DOHH2 (cell line): ENCODE measurements around the gene CEBPE.

ENCODE experiments used
- H3F3A ChIP-seq: fragments of 200-600 bp; sonication (generic), shearing (Covaris generic); 2 replicates; pipeline ENCODE4 v1.6.0; 2016; ENCODE audit warnings: antibody characterized with exemption, mild to moderate bottlenecking; ENCODE audit not compliant: control insufficient read depth, insufficient read depth
- H3K27ac ChIP-seq: fragments of 200-600 bp; sonication (generic); 2 replicates; pipeline ENCODE4 v1.5.1; 2014; ENCODE audit warnings: low read depth, mild to moderate bottlenecking, low read length, moderate library complexity
- H3K27me3 ChIP-seq: fragments of 200-600 bp; sonication (generic); 2 replicates; pipeline ENCODE4 v1.6.1; 2014; ENCODE audit warnings: mild to moderate bottlenecking, low read length, mixed read lengths; ENCODE audit not compliant: control insufficient read depth
- H3K36me3 ChIP-seq: fragments of 200-600 bp; sonication (generic); 2 replicates; pipeline ENCODE4 v1.6.1; 2014; ENCODE audit warnings: mild to moderate bottlenecking, low read length, moderate library complexity, mixed read lengths; ENCODE audit not compliant: control insufficient read depth
- H3K4me1 ChIP-seq: fragments of 200-600 bp; sonication (generic); 2 replicates; pipeline ENCODE4 v1.6.1; 2014; ENCODE audit warnings: mild to moderate bottlenecking, low read length, mixed read lengths; ENCODE audit not compliant: control insufficient read depth
- H3K4me2 ChIP-seq: fragments of 200-600 bp; sonication (generic); 2 replicates; pipeline ENCODE4 v1.6.0; 2014; ENCODE audit warnings: mild to moderate bottlenecking, low read length, moderate library complexity
- H3K4me3 ChIP-seq: fragments of 200-600 bp; sonication (generic); 2 replicates; pipeline ENCODE4 v1.5.1; 2014; ENCODE audit warnings: mild to moderate bottlenecking, low read length, mixed read lengths
- H3K79me2 ChIP-seq: fragments of 200-600 bp; sonication (generic); 2 replicates; pipeline ENCODE4 v1.6.1; 2014; ENCODE audit warnings: mild to moderate bottlenecking, low read length, mixed read lengths; ENCODE audit not compliant: control insufficient read depth
- H3K9me2 ChIP-seq: fragments of 200-600 bp; sonication (generic); replicated peaks from 2 replicates; pipeline ENCODE4 v1.6.1; 2014; ENCODE audit warnings: mild to moderate bottlenecking, low read length, mixed read lengths; ENCODE audit not compliant: control insufficient read depth
- H3K9me3 ChIP-seq: fragments of 200-600 bp; sonication (generic); 2 replicates; pipeline ENCODE4 v1.6.1; 2014; ENCODE audit warnings: antibody characterized with exemption, low read length, mixed read lengths; ENCODE audit not compliant: control insufficient read depth, insufficient read depth
- H4K20me1 ChIP-seq: fragments of 200-600 bp; sonication (generic); 2 replicates; pipeline ENCODE4 v1.6.0; 2014; ENCODE audit warnings: low read depth, mild to moderate bottlenecking, antibody characterized with exemption, low read length, moderate library complexity; ENCODE audit not compliant: control insufficient read depth, insufficient read depth
- CTCF ChIP-seq: fragments of 200-600 bp; sonication (generic); IDR thresholded peaks from one replicate; pipeline ENCODE4 v1.5.1; 2014; ENCODE audit warnings: antibody characterized with exemption, mild to moderate bottlenecking, low read depth, low read length; ENCODE audit not compliant: poor library complexity, severe bottlenecking
- EZH2phosphoT487 ChIP-seq: fragments of 200-600 bp; sonication (generic); IDR thresholded peaks from 2 replicates; pipeline ENCODE4 v1.6.1; 2017; ENCODE audit warnings: borderline replicate concordance, mild to moderate bottlenecking, antibody characterized with exemption, low read length, moderate library complexity, mixed read lengths

Gene CEBPE

GRCh38 chr14:23164949-23165348 is 45.9 kb upstream of the CEBPE start:
- Histone ChIP-seq H3K4me1 (no peaks in the 10 kb centered on the region), H4K20me1 (no peaks in the 10 kb centered on the region), H3K27ac (no peak overlapping the region), H3K4me3 (no peak overlapping the region), H3K79me2 (no peaks in the 10 kb centered on the region), H3K36me3 (no peaks in the 10 kb centered on the region), H3K27me3 (peaks cover 17% of the 10 kb centered on the region), H3K9me2 (no peaks in the 10 kb centered on the region), H3K4me2 (no peak overlapping the region), H3K9me3 (no peaks in the 10 kb centered on the region), H3F3A (no peaks in the 10 kb centered on the region)
- TF ChIP-seq CTCF (no peak), EZH2phosphoT487 (no peak)

GRCh38 chr14:23164250-23164649 is 45.2 kb upstream of the CEBPE start:
- H3K4me2 ChIP-seq, result no peak overlapping the region
- TF ChIP-seq EZH2phosphoT487 (no peak), CTCF (no peak)
- no peaks in the 10 kb centered on the region for H3K9me3 ChIP-seq
- peaks cover 16% of the 10 kb centered on the region for H3K27me3 ChIP-seq
- no peaks in the 10 kb centered on the region for H3F3A ChIP-seq
- no peaks in the 10 kb centered on the region for H3K4me1 ChIP-seq
- no peaks in the 10 kb centered on the region for H3K36me3 ChIP-seq
- H3K27ac ChIP-seq, result no peak overlapping the region
- H3K79me2 ChIP-seq, result no peaks in the 10 kb centered on the region
- H3K9me2 ChIP-seq, result no peaks in the 10 kb centered on the region
- H3K4me3 ChIP-seq, result no peak overlapping the region
- H4K20me1 ChIP-seq, result no peaks in the 10 kb centered on the region

- TF ChIP-seq EZH2phosphoT487 (no peak), CTCF (no peak)
- no peak overlapping the region for H3K4me2 ChIP-seq
- H3K4me1 ChIP-seq, result no peaks in the 10 kb centered on the region
- H3K4me3 ChIP-seq, result no peak overlapping the region
- no peaks in the 10 kb centered on the region for H3K9me3 ChIP-seq
- H4K20me1 ChIP-seq, result no peaks in the 10 kb centered on the region
- no peaks in the 10 kb centered on the region for H3K79me2 ChIP-seq
- H3F3A ChIP-seq, result no peaks in the 10 kb centered on the region
- peaks cover 16% of the 10 kb centered on the region for H3K27me3 ChIP-seq
- H3K36me3 ChIP-seq, result no peaks in the 10 kb centered on the region
- no peaks in the 10 kb centered on the region for H3K9me2 ChIP-seq
- H3K27ac ChIP-seq, result no peak overlapping the region
Observed at GRCh38 chr14:23163830-23164229, 44.8 kb upstream of the CEBPE start.

GRCh38 chr14:23162800-23163199 is 43.7 kb upstream of the CEBPE start:
- Histone ChIP-seq H3K9me3 (no peaks in the 10 kb centered on the region), H3F3A (no peaks in the 10 kb centered on the region), H3K9me2 (no peaks in the 10 kb centered on the region), H3K27me3 (peaks cover 9% of the 10 kb centered on the region; the same call in 1 of the 2 replicates), H3K4me1 (no peaks in the 10 kb centered on the region), H3K4me2 (no peak overlapping the region), H3K36me3 (no peaks in the 10 kb centered on the region), H3K4me3 (no peak overlapping the region), H3K27ac (no peak overlapping the region), H4K20me1 (no peaks in the 10 kb centered on the region), H3K79me2 (no peaks in the 10 kb centered on the region)
- TF ChIP-seq CTCF (no peak), EZH2phosphoT487 (no peak)
